IPS DF 4.7 (cell line): ENCODE results near the gene FOLR3.
"Not testable (repeated sequence)": the region's sequence is repeated elsewhere in the genome, so short reads cannot be mapped to it uniquely, and the experiment has no call there.

Experiments used
- DNase-seq: peaks from one replicate; pipeline ENCODE4 v3.0.0-alpha.2; 2013; ENCODE audit warnings: low spot score; ENCODE audit errors: extremely low read depth

The FOLR3 gene

GRCh38 chr11:72162891-72163492 lies 27.5 kb downstream of the FOLR3 start:
- DNase-seq = no peak

GRCh38 chr11:72164187-72164586 lies 28.7 kb downstream of the FOLR3 start:
- not testable (repeated sequence) for DNase-seq

- DNase-seq = not testable (repeated sequence)
Observed at GRCh38 chr11:72169046-72169555, 33.6 kb downstream of the FOLR3 start.

- not testable (repeated sequence) for DNase-seq
Observed at GRCh38 chr11:72169754-72170153, 34.2 kb downstream of the FOLR3 start.

- not testable (repeated sequence) for DNase-seq
Observed at GRCh38 chr11:72172043-72172442, 36.5 kb downstream of the FOLR3 start.

- DNase-seq = no peak
Observed at GRCh38 chr11:72173291-72173690, 37.8 kb downstream of the FOLR3 start.

- no peak for DNase-seq
Observed at GRCh38 chr11:72174302-72175070, 39.0 kb downstream of the FOLR3 start.

GRCh38 chr11:72177656-72178055 lies 42.1 kb downstream of the FOLR3 start:
- no peak for DNase-seq

- DNase-seq = no peak
Observed at GRCh38 chr11:72179049-72179803, 43.7 kb downstream of the FOLR3 start.

- no peak for DNase-seq
Observed at GRCh38 chr11:72179804-72180396, 44.4 kb downstream of the FOLR3 start.

GRCh38 chr11:72180892-72181552 lies 45.5 kb downstream of the FOLR3 start:
- DNase-seq = not testable (repeated sequence)

- DNase-seq = not testable (repeated sequence)
Observed at GRCh38 chr11:72181553-72181958, 46.0 kb downstream of the FOLR3 start.

GRCh38 chr11:72188267-72188666 lies 52.7 kb downstream of the FOLR3 start:
- DNase-seq = no peak
